Adrenal gland (tissue), 5 donors: ENCODE data around the gene INVS.

Source experiments
- CTCF ChIP-seq, 6 experiments: fragments of 450-650 bp in 4 of 6; fragments of 200-600 bp in 2 of 6; sonication (generic) in 1 of 6; IDR thresholded peaks; 1 replicate in 5 of 6; 2 replicates in 1 of 6; pipeline versions ENCODE4 v1.5.1 to v1.8.0; 2016 to 2021; ENCODE audit warnings: antibody characterized with exemption in 6 of 6, mild to moderate bottlenecking in 2 of 6, moderate library complexity in 1 of 6
- POLR2A ChIP-seq, 2 donors: fragments of 450-650 bp; IDR thresholded peaks; one replicate each; pipeline ENCODE4 v1.6.1; 2017; ENCODE audit warnings: antibody characterized with exemption in 2 of 2, mild to moderate bottlenecking in 2 of 2, moderate library complexity in 1 of 2
- donor health status: DM: no; HTN: no; CAD: no.

DNA sequence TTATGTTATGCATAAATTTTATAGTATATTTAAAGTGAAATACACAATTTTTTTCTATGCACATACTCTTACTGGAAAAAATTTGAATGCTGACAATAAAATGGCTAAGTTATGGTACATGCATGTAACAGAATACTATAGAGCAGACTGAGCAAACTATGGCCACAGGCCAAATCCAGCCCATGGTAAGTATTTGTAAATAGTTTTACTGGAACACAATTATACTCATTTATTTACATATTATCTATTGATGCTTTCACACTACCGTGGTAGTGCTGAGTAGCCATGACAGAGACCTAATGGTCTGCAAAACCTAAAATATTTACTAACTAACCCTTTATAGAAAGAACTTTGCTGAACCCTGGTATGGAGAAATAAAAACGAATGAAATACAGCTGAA is 208.0 kb downstream of the INVS start:
- TF ChIP-seq CTCF (IDR thresholded peaks at IDR 0.05), result no peak
- TF ChIP-seq POLR2A (IDR thresholded peaks at IDR 0.05), result no peak
